Fibroblast of villous mesenchyme (primary cell): ENCODE measurements around the gene DHX32. TPM values are rescaled to one million over a fixed set of nuclear protein-coding genes. Genes with fewer than 3 reads are reported as not detected.

ENCODE experiments used
- DNase-seq: peaks from one replicate; pipeline ENCODE4 v3.0.0-alpha.2; 2010; ENCODE audit warnings: low read depth
- H3K4me3 ChIP-seq: 2 replicates; pipeline ENCODE4 v1.5.1; 2011; ENCODE audit warnings: low read depth, mild to moderate bottlenecking, low read length
- small RNA-seq: library from RNA; depleted of rRNA; stranded (forward); fragments of <200 nt; gene quantifications from one replicate; pipeline ENCODE3, GENCODE V24; 2012
- total RNA-seq: library from RNA; depleted of rRNA; stranded (reverse); fragments of >200 nt; gene quantifications from 2 replicates; pipeline ENCODE4 v1.2.3, GENCODE V29; 2012
- TF ChIP-seq, protein P1 (sequence below): IDR thresholded peaks from 2 replicates; pipeline ENCODE4 v1.5.1; 2012; ENCODE audit warnings: low read depth, mild to moderate bottlenecking, low read length; ENCODE audit not compliant: insufficient read depth

DHX32 gene
- total RNA-seq, 1 donor: 48.8 TPM

DNA sequence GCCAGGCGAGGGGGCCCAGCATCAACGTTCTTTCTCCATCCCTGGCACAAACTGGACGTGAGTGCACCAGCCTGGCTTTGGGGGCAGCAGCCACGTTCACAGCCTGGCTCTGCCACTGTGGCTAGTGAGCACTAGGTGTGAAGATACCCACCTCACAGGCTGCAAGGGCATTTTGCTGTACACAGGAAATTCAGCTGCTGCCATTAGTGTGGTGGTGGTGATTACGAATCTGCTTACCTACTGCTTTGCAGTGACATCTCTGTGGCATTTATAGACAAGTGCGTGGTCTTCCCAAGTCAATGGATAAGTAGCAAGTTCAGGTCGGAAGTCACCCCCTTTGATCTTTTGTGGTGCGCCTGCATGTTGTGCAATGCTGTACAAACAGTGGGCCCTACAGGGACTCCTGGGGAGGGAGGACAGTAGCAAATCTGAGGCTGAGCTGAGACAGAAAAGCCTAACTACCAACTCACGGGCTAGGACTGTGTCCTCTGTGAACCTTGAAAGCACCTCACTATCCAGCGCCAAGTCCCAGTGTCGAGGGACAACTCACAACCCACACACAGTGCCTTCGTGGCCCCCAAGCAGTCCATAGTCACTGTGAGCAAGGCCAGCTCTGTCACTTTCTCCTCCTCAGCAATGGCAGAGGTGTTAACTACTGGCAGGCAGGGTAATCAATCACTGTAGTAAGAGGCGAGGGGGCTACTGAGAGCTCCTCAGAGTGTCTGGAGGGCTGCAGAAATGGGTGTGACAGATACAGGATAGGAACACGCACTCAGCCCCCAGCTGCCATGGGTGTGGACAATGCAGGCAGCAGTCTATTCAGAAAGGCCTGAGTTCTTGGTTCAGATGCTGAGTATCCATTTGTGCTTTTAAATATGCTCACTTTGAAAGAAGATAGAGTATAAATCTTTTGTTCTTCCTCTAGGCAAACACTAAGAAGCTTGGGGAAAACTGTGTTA lies 88.5 kb downstream of the DHX32 start:
- TF ChIP-seq, protein P1, sequence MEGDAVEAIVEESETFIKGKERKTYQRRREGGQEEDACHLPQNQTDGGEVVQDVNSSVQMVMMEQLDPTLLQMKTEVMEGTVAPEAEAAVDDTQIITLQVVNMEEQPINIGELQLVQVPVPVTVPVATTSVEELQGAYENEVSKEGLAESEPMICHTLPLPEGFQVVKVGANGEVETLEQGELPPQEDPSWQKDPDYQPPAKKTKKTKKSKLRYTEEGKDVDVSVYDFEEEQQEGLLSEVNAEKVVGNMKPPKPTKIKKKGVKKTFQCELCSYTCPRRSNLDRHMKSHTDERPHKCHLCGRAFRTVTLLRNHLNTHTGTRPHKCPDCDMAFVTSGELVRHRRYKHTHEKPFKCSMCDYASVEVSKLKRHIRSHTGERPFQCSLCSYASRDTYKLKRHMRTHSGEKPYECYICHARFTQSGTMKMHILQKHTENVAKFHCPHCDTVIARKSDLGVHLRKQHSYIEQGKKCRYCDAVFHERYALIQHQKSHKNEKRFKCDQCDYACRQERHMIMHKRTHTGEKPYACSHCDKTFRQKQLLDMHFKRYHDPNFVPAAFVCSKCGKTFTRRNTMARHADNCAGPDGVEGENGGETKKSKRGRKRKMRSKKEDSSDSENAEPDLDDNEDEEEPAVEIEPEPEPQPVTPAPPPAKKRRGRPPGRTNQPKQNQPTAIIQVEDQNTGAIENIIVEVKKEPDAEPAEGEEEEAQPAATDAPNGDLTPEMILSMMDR: no peak
- DNase-seq: no peak
- no peak overlapping the region for H3K4me3 ChIP-seq

DNA sequence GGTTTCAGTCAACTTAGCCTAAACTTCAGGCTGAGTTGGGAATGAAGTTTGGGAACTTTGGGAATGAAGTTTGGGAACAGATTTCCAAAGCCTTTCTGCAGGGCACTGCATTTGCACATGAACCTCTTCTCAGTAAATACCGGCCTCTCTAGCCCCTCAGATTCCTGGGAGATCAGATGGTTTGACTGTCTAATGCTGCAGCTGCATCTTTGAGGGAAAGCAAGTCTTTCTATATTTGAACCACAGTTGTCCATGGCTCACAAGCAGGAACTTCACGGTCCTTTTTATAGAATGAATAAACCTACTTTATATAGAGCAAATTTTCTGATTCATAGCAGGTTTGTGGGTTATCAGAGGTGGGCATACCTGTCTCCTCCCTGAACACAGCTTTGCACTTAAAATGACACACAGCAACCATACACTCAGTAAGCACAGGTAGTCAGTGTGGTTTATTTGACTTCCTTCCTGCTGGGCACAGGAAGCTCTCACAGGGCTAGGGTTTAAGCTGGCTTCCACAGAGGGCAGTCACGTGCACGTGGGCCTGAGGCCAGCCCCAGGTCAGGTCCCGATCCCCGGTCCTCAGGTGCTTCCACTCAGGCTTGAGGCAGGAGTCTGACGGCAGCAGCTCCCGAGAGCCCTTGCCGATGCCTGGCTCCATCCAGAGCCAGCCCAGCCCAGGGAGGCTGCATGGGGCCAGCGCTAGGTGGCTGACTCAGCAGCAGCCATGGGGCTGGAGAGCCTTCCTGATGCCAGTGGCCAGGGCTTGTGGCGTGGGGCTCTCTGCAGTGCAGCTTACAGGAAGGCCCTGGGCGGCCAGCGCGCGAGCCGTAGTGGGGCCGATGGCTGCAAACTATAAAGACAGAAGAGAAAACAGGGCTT lies 92.7 kb downstream of the DHX32 start:
- no peak overlapping the region for H3K4me3 ChIP-seq
- no peak for DNase-seq
- TF ChIP-seq, protein P1: no peak

Small RNA genes lying within 50 kb of the gene (small RNA-seq; reads per million reads assigned to genes)
- gene MIR4484 (0.85 reads per million), gene RF00017 (not detected), gene RNU2-42P (not detected)

Other genes starting within 250 kb of the DHX32 start
- gene TEX36, start 198.1 kb downstream of the DHX32 start, total RNA-seq: not detected in 2 replicates
- 20.9 and 29.8 TPM in 2 replicates for gene EDRF1, start 161.6 kb downstream of the DHX32 start, total RNA-seq
- gene MMP21, start 105.5 kb downstream of the DHX32 start, total RNA-seq: not detected in 2 replicates
- gene UROS, start 58.0 kb downstream of the DHX32 start, total RNA-seq: 93.7 and 94.7 TPM in 2 replicates
- gene BCCIP, start 57.7 kb downstream of the DHX32 start, total RNA-seq: 31.2 and 48.4 TPM in 2 replicates
- gene FANK1, start 15.3 kb upstream of the DHX32 start, total RNA-seq: 2.9 and 3.0 TPM in 2 replicates